GM12873 (cell line): Measurements from ENCODE around the gene TMEM150B.

Source experiments
- CTCF ChIP-seq: IDR thresholded peaks from 2 replicates; pipeline ENCODE4 v1.5.1; 2012; ENCODE audit warnings: low read depth, mild to moderate bottlenecking, moderate library complexity, low read length, control low read depth; ENCODE audit not compliant: insufficient read depth; ENCODE audit errors: missing control alignments

The TMEM150B gene

GRCh38 chr19:55368701-55369563 is 43.8 kb upstream of the TMEM150B start:
- no peak for TF ChIP-seq CTCF

- no peak for TF ChIP-seq CTCF
Observed at GRCh38 chr19:55368106-55368505, 43.0 kb upstream of the TMEM150B start.

GRCh38 chr19:55366790-55367189 is 41.6 kb upstream of the TMEM150B start:
- TF ChIP-seq CTCF: no peak

GRCh38 chr19:55365964-55366363 is 40.8 kb upstream of the TMEM150B start:
- no peak for TF ChIP-seq CTCF

GRCh38 chr19:55365245-55365644 is 40.1 kb upstream of the TMEM150B start:
- no peak for TF ChIP-seq CTCF

- TF ChIP-seq CTCF: no peak
Observed at GRCh38 chr19:55362990-55363716, 38.0 kb upstream of the TMEM150B start, which contains the start of gene GARIN5B. Gene GARIN5B (minus strand): TSS chr19:55363260. CDS start chr19:55363066, 194 bp downstream.
